Midbrain (tissue), 1 donor: ENCODE results near the gene BLCAP.
"Not testable (repeated sequence)": the region's sequence is repeated elsewhere in the genome, so short reads cannot be mapped to it uniquely, and the experiment has no call there.

ENCODE experiments used
- DNase-seq: peaks from one replicate; lab custom pipeline; 2025; lab: John Stamatoyannopoulos, UW

Gene BLCAP

GRCh38 chr20:37527638-37528445 lies at the start of gene BLCAP:
BLCAP (minus strand) TSS chr20:37527876; CDS start chr20:37519174, 8,702 bp downstream.
- DNase-seq, result peak; percentile 92

- DNase-seq, result not testable (repeated sequence)
Observed at GRCh38 chr20:37577436-37577835, 49.8 kb upstream of the BLCAP start.

GRCh38 chr20:37576911-37577310 lies 49.2 kb upstream of the BLCAP start:
- DNase-seq, result no peak

GRCh38 chr20:37575884-37576283 lies 48.2 kb upstream of the BLCAP start:
- no peak for DNase-seq

GRCh38 chr20:37574199-37574890 lies 46.7 kb upstream of the BLCAP start:
- DNase-seq, result no peak

GRCh38 chr20:37573626-37574198 lies 46.0 kb upstream of the BLCAP start:
- no peak for DNase-seq

GRCh38 chr20:37571033-37571432 lies 43.4 kb upstream of the BLCAP start:
- no peak for DNase-seq

- DNase-seq, result no peak
Observed at GRCh38 chr20:37570419-37570818, 42.7 kb upstream of the BLCAP start.

- DNase-seq, result no peak
Observed at GRCh38 chr20:37567671-37568588, 40.3 kb upstream of the BLCAP start.

GRCh38 chr20:37567331-37567665 lies 39.6 kb upstream of the BLCAP start:
- DNase-seq, result no peak

GRCh38 chr20:37566590-37567330 lies 39.1 kb upstream of the BLCAP start:
- no peak for DNase-seq

- no peak for DNase-seq
Observed at GRCh38 chr20:37565134-37565811, 37.6 kb upstream of the BLCAP start.

GRCh38 chr20:37564388-37565133 lies 36.9 kb upstream of the BLCAP start:
- peak; percentile 35 for DNase-seq

GRCh38 chr20:37564016-37564387 lies 36.3 kb upstream of the BLCAP start:
- no peak for DNase-seq

GRCh38 chr20:37562695-37563480 lies 35.2 kb upstream of the BLCAP start:
- no peak for DNase-seq

GRCh38 chr20:37560629-37561028 lies 33.0 kb upstream of the BLCAP start:
- no peak for DNase-seq

GRCh38 chr20:37559312-37560027 lies 31.8 kb upstream of the BLCAP start:
- DNase-seq, result no peak

GRCh38 chr20:37558779-37559178 lies 31.1 kb upstream of the BLCAP start:
- DNase-seq, result no peak

GRCh38 chr20:37558306-37558705 lies 30.6 kb upstream of the BLCAP start:
- no peak for DNase-seq
